Stimulated activated CD8-positive, alpha-beta memory T cell treated with anti-CD3 and anti-CD28 coated beads, Interleukin-12 subunit alpha, Interleukin-12 subunit beta, amount 100 ng/mL, for 1 hour (primary cell): ENCODE measurements around the gene CSPG4.
A peak's percentile ranks its signal among the peaks of the same experiment; 100 is the strongest.
"Not testable (repeated sequence)": the region's sequence is repeated elsewhere in the genome, so short reads cannot be mapped to it uniquely, and the experiment has no call there.

Experiments used
- DNase-seq: peaks from one replicate; pipeline ENCODE4 v3.0.0-alpha.2; 2020; ENCODE audit warnings: low read depth

CSPG4 gene, protein sequence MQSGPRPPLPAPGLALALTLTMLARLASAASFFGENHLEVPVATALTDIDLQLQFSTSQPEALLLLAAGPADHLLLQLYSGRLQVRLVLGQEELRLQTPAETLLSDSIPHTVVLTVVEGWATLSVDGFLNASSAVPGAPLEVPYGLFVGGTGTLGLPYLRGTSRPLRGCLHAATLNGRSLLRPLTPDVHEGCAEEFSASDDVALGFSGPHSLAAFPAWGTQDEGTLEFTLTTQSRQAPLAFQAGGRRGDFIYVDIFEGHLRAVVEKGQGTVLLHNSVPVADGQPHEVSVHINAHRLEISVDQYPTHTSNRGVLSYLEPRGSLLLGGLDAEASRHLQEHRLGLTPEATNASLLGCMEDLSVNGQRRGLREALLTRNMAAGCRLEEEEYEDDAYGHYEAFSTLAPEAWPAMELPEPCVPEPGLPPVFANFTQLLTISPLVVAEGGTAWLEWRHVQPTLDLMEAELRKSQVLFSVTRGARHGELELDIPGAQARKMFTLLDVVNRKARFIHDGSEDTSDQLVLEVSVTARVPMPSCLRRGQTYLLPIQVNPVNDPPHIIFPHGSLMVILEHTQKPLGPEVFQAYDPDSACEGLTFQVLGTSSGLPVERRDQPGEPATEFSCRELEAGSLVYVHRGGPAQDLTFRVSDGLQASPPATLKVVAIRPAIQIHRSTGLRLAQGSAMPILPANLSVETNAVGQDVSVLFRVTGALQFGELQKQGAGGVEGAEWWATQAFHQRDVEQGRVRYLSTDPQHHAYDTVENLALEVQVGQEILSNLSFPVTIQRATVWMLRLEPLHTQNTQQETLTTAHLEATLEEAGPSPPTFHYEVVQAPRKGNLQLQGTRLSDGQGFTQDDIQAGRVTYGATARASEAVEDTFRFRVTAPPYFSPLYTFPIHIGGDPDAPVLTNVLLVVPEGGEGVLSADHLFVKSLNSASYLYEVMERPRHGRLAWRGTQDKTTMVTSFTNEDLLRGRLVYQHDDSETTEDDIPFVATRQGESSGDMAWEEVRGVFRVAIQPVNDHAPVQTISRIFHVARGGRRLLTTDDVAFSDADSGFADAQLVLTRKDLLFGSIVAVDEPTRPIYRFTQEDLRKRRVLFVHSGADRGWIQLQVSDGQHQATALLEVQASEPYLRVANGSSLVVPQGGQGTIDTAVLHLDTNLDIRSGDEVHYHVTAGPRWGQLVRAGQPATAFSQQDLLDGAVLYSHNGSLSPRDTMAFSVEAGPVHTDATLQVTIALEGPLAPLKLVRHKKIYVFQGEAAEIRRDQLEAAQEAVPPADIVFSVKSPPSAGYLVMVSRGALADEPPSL (N-terminal part only)

GRCh38 chr15:75712668-75713337 is at the start of gene CSPG4:
Gene CSPG4, minus strand, starts transcription at chr15:75712848. Its CDS starts 93 bp downstream, at chr15:75712755.
- no peak for DNase-seq

DNA sequence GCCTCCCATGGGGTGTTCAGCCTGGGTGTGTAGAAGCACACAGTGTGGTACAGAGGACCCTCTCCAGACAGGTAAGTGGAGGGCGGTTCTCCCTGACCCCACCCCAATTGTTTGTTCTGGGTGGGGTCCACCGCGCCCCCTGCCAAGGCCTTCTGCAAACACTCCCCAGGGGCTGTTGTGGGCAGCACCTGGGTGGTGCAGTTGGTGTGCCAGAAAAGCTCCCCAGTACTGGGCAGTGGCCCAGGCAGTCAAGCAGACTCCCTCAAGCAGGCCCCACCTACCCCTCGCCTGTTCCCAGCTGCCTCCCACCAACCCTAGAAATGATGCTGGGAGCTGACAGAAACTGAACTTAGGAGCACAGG is 49.7 kb upstream of the CSPG4 start:
- not testable (repeated sequence) for DNase-seq

DNA sequence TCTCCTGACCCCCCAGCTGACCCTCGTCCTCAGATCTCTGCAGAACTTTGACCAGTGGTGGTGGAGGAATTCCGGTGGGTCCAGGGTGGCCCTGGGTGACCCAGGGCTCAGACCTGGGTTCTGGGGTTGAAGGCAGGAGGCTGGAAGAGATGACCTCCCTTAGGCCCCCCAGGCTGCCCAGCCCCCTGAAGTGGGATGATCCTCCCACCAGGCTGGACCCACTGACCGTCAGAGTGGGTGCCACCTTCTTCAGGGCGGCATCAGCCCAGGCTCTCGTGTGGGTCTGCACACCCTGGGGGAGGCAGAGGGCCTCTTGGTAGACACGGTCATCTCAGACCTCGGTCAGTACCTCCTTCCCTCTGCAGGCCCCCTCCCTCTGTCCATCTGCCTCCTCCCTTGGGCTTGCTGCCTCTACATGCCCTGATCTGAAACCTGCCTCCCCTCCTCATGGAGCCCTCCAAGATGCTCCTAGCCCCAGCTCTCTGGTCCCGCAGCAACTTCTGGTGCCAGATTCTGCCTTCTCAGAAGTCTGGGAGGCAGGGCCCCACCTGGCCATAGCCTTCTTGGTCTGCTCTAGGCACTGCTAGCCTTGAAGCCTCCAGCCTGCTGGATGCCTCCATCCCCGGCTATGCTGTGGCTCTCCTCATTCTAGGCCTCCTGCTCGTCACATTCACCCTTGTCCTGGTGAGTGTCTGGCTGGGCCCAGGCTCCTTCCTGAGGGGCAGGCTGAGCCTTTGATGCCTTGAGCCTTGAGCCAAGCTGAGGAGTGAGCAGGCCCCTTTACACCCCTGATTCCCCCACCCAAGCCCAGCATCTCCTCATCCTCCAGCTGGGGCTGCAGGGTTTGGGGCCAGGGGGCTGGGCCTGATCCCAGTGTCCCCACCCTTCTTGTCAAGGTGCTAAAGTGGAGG is 49.1 kb upstream of the CSPG4 start:
- DNase-seq = no peak

- no peak for DNase-seq
Measured at GRCh38 chr15:75760704-75761435, 48.2 kb upstream of the CSPG4 start.

DNA sequence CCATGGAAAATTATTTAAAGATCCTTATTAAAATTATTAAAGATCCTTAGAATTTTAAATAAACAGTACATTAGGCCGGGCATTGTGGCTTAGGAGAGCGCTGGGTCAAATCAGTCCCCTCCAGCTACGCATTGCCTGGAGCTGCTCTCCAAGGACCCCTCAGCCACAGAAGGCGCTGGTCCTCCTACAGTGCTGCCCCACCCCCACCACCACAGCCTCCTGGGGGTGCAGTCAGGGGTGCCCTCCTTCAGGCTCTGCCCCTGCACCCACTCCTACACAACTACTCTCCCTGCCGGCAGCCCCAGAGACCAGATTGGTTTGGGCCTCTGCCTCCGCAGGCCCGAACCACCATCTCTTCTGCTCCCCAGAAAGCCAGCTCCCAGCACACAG is 47.5 kb upstream of the CSPG4 start:
- DNase-seq = not testable (repeated sequence)

GRCh38 chr15:75759416-75760130 is 46.9 kb upstream of the CSPG4 start:
- no peak for DNase-seq

DNA sequence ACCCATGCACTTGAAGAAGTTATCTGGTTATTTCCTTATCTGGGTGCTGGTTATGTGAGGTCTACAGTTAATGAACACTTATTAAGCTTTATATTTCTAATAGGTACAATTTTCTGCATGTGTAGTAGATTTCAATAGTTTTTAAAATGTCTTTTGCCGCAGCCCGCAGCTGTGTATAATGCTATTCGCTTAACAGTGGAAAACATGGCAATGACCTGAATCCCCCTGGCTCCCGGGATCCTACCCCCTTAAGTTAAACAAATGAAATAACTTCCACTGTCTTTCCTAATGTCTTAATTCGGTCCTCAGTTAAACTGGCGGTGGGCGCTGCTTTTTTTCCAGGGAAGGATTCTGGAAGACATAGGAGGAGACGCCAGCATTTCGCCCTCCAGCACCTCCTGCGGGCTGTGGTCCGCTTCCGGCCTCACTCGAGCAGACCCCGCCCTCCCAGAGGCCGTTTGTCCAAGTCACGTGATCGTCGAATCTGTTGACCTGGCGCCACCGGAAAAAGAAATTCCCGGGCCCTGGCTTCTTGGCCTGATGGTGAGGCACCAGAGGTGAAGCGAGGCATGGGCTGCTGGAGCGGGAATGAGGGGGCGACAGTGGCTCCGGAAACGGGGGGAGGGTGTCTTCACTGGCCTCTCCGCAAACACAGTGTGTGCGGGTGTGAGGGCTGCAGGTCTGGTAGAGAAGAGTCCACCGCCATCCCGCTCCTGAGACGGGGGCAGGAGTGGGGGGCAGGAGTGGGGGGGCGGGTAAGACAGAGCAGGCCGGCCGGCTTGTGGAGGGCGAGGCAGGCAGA is 45.6 kb upstream of the CSPG4 start:
- peak; percentile 39 for DNase-seq

GRCh38 chr15:75754871-75755270 is 42.2 kb upstream of the CSPG4 start:
- DNase-seq = not testable (repeated sequence)

DNA sequence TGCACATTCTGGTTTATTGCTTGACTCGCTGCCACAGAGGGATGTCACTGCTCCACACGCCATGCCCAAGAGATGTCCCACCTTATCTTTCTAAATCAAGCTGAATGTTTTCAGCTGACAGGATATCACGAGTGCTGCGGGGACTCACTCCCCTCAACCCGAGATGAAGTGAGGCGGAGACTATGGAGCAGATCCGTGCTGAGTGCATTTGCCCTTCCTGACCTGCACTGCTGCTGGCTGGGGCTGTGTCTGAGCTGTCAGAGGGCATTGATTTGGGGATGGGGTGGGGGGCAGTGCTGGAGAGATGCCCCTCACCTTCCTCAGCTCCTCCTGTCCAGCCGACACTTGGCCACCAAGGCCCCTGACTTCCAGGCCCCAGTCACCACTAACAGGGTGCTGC is 40.5 kb upstream of the CSPG4 start:
- no peak for DNase-seq

- no peak for DNase-seq
Measured at GRCh38 chr15:75751891-75752290, 39.2 kb upstream of the CSPG4 start.

- DNase-seq = no peak
Measured at GRCh38 chr15:75751116-75751875, 38.6 kb upstream of the CSPG4 start.

DNA sequence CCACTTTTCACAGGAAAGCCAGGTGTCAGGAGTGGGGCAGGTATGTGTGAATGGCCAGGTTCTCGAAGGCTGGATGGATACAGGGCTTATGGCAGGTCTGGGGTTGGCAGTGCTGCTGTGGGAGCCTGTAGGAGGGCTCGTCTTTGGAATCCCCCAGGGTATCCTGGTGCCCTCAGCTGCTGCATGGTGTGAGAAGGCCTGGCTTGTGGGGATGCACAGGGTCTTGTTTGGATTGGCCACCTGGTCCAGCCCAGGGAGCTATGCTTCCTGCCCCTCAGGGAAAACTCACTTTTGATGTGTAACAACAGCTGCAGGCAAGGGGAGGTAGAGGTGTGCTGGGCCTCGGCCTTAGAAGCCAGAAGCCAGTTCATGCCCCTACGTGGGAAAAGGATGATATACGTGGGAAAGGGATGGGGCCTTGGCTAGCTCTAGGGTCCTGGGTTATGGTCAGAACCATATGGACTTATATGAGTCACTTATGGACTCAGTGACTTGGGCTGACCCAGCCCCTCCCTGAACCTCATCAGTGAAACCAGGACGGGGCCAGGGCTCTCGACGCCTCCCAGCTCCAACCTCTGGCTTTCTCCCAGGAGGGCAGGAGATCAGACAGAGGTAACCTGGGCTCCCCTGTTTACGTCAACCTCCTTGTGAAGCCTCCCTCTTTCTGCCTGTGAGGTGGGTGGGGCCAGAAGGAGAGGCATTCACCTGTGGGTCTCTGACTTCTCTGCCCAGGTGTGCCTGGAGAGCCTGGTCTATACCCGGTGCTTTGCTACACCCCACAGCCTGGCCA is 37.8 kb upstream of the CSPG4 start:
- no peak for DNase-seq

- no peak for DNase-seq
Measured at GRCh38 chr15:75749820-75750219, 37.2 kb upstream of the CSPG4 start.

DNA sequence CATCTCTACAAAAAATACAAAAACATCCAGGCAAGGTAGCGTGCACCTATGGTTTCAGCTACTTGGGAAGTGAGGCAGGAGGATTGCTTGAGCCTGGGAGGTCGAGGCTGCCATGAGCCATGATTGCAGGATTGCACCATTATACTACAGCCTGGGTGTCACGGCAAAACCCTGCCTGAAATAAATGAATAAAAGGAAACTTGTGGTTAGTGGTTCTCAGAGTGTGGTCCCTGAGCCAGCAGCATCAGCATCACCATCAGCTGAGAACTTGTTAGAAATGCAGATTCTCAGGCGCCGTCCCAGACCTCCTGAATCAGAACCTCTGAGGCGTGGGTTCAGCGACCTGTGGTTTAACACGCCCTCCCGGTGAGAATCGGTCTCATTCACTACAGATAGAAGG is 36.2 kb upstream of the CSPG4 start:
- DNase-seq = not testable (repeated sequence)

DNA sequence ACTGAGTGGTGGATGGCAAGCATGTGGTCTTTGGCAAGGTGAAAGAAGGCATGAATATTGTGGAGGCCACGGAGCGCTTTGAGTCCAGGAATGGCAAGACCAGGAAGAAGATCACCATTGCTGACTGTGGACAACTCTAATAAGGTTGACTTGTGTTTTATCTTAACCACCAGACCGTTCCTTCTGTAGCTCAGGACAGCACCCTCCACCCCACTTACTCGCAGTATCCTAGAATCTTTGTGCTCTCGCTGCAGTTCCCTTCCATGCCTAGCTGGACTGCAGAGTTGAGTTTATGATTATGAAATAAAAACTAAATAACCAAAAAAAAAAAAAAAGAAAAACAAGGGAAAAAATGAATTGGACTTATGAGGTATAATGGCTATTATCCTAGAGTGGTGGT is 34.5 kb upstream of the CSPG4 start:
- not testable (repeated sequence) for DNase-seq

DNA sequence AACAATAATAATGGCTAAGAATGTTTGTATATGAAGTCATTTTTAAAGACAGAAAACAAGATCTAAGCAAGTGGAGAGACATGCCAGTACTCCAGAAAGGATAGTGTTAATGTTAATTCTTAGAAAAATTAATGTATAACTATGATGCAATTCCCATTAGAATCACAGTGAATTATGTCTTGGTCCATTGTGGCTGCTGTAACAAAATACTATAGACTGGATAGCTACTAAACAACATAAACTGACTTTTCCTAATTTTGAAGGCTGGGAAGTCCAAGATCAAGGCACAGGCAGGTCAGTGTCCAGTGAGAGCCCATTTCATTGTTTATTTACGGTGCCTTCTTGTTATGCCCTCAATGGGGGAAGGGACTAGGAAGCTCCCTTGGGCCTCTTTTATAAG is 32.7 kb upstream of the CSPG4 start:
- DNase-seq = no peak

- DNase-seq = not testable (repeated sequence)
Measured at GRCh38 chr15:75742346-75742745, 29.7 kb upstream of the CSPG4 start.
